Placental pericyte (primary cell): ENCODE data around the gene C1orf35. TPM values are rescaled to one million over a fixed set of nuclear protein-coding genes. Genes with fewer than 3 reads are reported as not detected.

Experiments used
- small RNA-seq: library from RNA; depleted of rRNA; stranded (forward); fragments of <200 nt; gene quantifications from one replicate; pipeline ENCODE3, GENCODE V24; 2012; ENCODE audit warnings: low replicate concordance
- total RNA-seq: library from RNA; depleted of rRNA; stranded (reverse); fragments of >200 nt; gene quantifications from 2 replicates; pipeline ENCODE4 v1.2.3, GENCODE V29; 2012

Gene C1orf35
- total RNA-seq, result 6.4 and 7.7 TPM in 2 replicates

GRCh38 chr1:228102791-228103620 is at the start of gene C1orf35:
Gene C1orf35, minus strand, starts transcription at chr1:228103325. Its CDS starts 98 bp downstream, at chr1:228103227.

GRCh38 chr1:228149406-228150119 is 46.4 kb upstream of the C1orf35 start, which contains the start of gene GJC2:
Gene GJC2, plus strand, starts transcription at chr1:228149930. Its CDS starts 7,829 bp downstream, at chr1:228157759.

GRCh38 chr1:228139931-228140723 is 37.0 kb upstream of the C1orf35 start, which contains the start of gene GUK1:
Gene GUK1, plus strand, starts transcription at chr1:228140279. Its CDS starts 24 bp downstream, at chr1:228140303.

GRCh38 chr1:228109073-228109961 is 6.2 kb upstream of the C1orf35 start, which contains the start of gene MRPL55:
Gene MRPL55, minus strand, starts transcription at chr1:228109299. Its CDS starts 1,039 bp downstream, at chr1:228108260.

GRCh38 chr1:228082214-228082917 is 20.8 kb downstream of the C1orf35 start, which contains the start of gene ARF1:
Gene ARF1, plus strand, starts transcription at chr1:228082708. Its CDS starts 14,407 bp downstream, at chr1:228097115.

Small RNA genes lying within 50 kb of the gene (small RNA-seq; reads per million reads assigned to genes)
- not detected for gene AL359510.1

Other genes with a start within 250 kb of the C1orf35 start
- gene WNT9A, start 155.4 kb downstream of the C1orf35 start, total RNA-seq, result 0.14 and 0.66 TPM in 2 replicates
- gene WNT3A, start 96.3 kb downstream of the C1orf35 start, total RNA-seq, result not detected in 2 replicates
- gene ARF1, start 20.6 kb downstream of the C1orf35 start, total RNA-seq, result 477 and 567 TPM in 2 replicates
- 40.3 and 48.5 TPM in 2 replicates for gene MRPL55, start 6.0 kb upstream of the C1orf35 start, total RNA-seq
- gene GUK1, start 37.0 kb upstream of the C1orf35 start, total RNA-seq, result 315 and 320 TPM in 2 replicates
- 2.4 and 3.0 TPM in 2 replicates for gene GJC2, start 46.6 kb upstream of the C1orf35 start, total RNA-seq
- gene IBA57, start 62.5 kb upstream of the C1orf35 start, total RNA-seq, result 6.8 and 7.9 TPM in 2 replicates
- 6.2 and 14.7 TPM in 2 replicates for gene OBSCN, start 104.7 kb upstream of the C1orf35 start, total RNA-seq